ENCODE data around the gene WNT9B. TPM values are rescaled to one million over a fixed set of nuclear protein-coding genes. Genes with fewer than 3 reads are reported as not detected.

WNT9B gene
- polyA plus RNA-seq, 1 experiment = not detected

GRCh38 chr17:46847204-46848191 is 3.9 kb upstream of the WNT9B start:
- Histone ChIP-seq H3K27me3 (ENCODE audit: control insufficient read depth, insufficient read depth, low read length) (peaks cover 47% of the 10 kb centered on the region), H3K4me3 (ENCODE audit: low read depth, low read length) (no peak overlapping the region), H3K36me3 (ENCODE audit: control insufficient read depth, insufficient read depth, low read length) (no peaks in the 10 kb centered on the region)
- DNase-seq (ENCODE audit: low read depth) = no peak
- CTCF ChIA-PET = interaction anchor here (1.2 to 9.7 kb wide), 4 partner anchors 9 to 94 kb away, joined by 3 to 146 read pairs (median 6); no protein-coding TSS in a partner anchor
- TF ChIP-seq CTCF (IDR thresholded peaks at IDR 0.05; ENCODE audit: insufficient read depth, low read depth, low read length) = no peak
- POLR2A ChIA-PET = no interaction called here

- Histone ChIP-seq H3K36me3 (ENCODE audit: control insufficient read depth, insufficient read depth, low read length) (no peaks in the 10 kb centered on the region), H3K4me3 (ENCODE audit: low read depth, low read length) (no peak overlapping the region), H3K27me3 (ENCODE audit: control insufficient read depth, insufficient read depth, low read length) (peaks cover 52% of the 10 kb centered on the region)
- no peak for DNase-seq (ENCODE audit: low read depth)
- TF ChIP-seq CTCF (IDR thresholded peaks at IDR 0.05; ENCODE audit: insufficient read depth, low read depth, low read length) = no peak
- POLR2A ChIA-PET = no interaction called here
- CTCF ChIA-PET = interaction anchor here (1.2 to 9.7 kb wide), 4 partner anchors 10 to 93 kb away, joined by 3 to 146 read pairs (median 6); no protein-coding TSS in a partner anchor
Observed at GRCh38 chr17:46848534-46848933, 2.8 kb upstream of the WNT9B start.

GRCh38 chr17:46850688-46851028 is 725 bp upstream of the WNT9B start:
- TF ChIP-seq CTCF (IDR thresholded peaks at IDR 0.05; ENCODE audit: insufficient read depth, low read depth, low read length) = no peak
- no peak overlapping the region for H3K4me3 ChIP-seq (ENCODE audit: low read depth, low read length)
- POLR2A ChIA-PET = no interaction called here
- no peak for DNase-seq (ENCODE audit: low read depth)
- CTCF ChIA-PET = interaction anchor here (1.4 kb wide), 1 partner anchor 9 kb away, joined by 9 read pairs; no protein-coding TSS in a partner anchor
- H3K36me3 ChIP-seq (ENCODE audit: control insufficient read depth, insufficient read depth, low read length) = no peaks in the 10 kb centered on the region
- H3K27me3 ChIP-seq (ENCODE audit: control insufficient read depth, insufficient read depth, low read length) = peaks cover 52% of the 10 kb centered on the region

GRCh38 chr17:46853896-46854444 is 2.6 kb downstream of the WNT9B start:
- Histone ChIP-seq H3K36me3 (ENCODE audit: control insufficient read depth, insufficient read depth, low read length) (no peaks in the 10 kb centered on the region), H3K4me3 (ENCODE audit: low read depth, low read length) (no peak overlapping the region), H3K27me3 (ENCODE audit: control insufficient read depth, insufficient read depth, low read length) (peaks cover 36% of the 10 kb centered on the region)
- DNase-seq (ENCODE audit: low read depth) = no peak
- TF ChIP-seq CTCF (IDR thresholded peaks at IDR 0.05; ENCODE audit: insufficient read depth, low read depth, low read length) = no peak
- POLR2A ChIA-PET = no interaction called here
- CTCF ChIA-PET = interaction anchor here (0.6 to 2.7 kb wide), 6 partner anchors 11 to 156 kb away, joined by 3 to 20 read pairs (median 6); no protein-coding TSS in a partner anchor

GRCh38 chr17:46854515-46854914 is 3.1 kb downstream of the WNT9B start:
- no peak for TF ChIP-seq CTCF (IDR thresholded peaks at IDR 0.05; ENCODE audit: insufficient read depth, low read depth, low read length)
- ChIA-PET POLR2A (no interaction called here), CTCF (interaction anchor here (1.3 to 2.7 kb wide), 5 partner anchors 11 to 88 kb away, joined by 4 to 20 read pairs (median 8); no protein-coding TSS in a partner anchor)
- Histone ChIP-seq H3K4me3 (ENCODE audit: low read depth, low read length) (no peak overlapping the region), H3K27me3 (ENCODE audit: control insufficient read depth, insufficient read depth, low read length) (peaks cover 30% of the 10 kb centered on the region), H3K36me3 (ENCODE audit: control insufficient read depth, insufficient read depth, low read length) (no peaks in the 10 kb centered on the region)
- DNase-seq (ENCODE audit: low read depth) = no peak
